Prostate gland (tissue), 2 donors: ENCODE measurements around the gene RNF26. TPM values are rescaled to one million over a fixed set of nuclear protein-coding genes. Genes with fewer than 3 reads are reported as not detected.

Source experiments
- DNase-seq: peaks from one replicate; pipeline ENCODE4 v3.0.0-alpha.2; 2019; ENCODE audit warnings: low spot score
- H3K27ac ChIP-seq, 2 donors: fragments of 200-600 bp; sonication (generic); 2 replicates each; pipeline ENCODE4 v1.5.1; 2017 to 2019
- H3K27me3 ChIP-seq: fragments of 200-600 bp; sonication (generic); replicated peaks from 2 replicates; pipeline ENCODE4 v1.5.1; 2019; ENCODE audit not compliant: insufficient read depth
- H3K36me3 ChIP-seq, 2 donors: fragments of 200-600 bp; sonication (generic); 1 replicate in 1 of 2; 2 replicates in 1 of 2; pipeline versions ENCODE4 v1.5.1 to v1.8.1; 2017 to 2019
- H3K4me1 ChIP-seq: fragments of 200-600 bp; sonication (generic); replicated peaks from 2 replicates; pipeline ENCODE4 v1.5.1; 2019
- H3K4me3 ChIP-seq, 2 donors: fragments of 200-600 bp; sonication (generic); 2 replicates each; pipeline ENCODE4 v1.5.1; 2017 to 2019
- H3K9me3 ChIP-seq: fragments of 200-600 bp; sonication (generic); 2 replicates; pipeline ENCODE4 v1.5.1; 2017
- POLR2A ChIP-seq: fragments of 450-650 bp; IDR thresholded peaks from one replicate; pipeline ENCODE4 v1.6.1; 2016; ENCODE audit warnings: antibody characterized with exemption, mild to moderate bottlenecking
- POLR2AphosphoS5 ChIP-seq: sonication (generic); formaldehyde crosslinking; IDR thresholded peaks from one replicate; pipeline ENCODE4 v1.6.1; 2017; ENCODE audit warnings: antibody characterized with exemption
- WGBS: methylation state at CpG from one replicate; pipeline ENCODE4 v1.1.5; 2018; 5-methylcytosine and 5-hydroxymethylcytosine counted together
- intact Hi-C: fragments of 100-400 bp; cut with DNase I; formaldehyde crosslinking; loops from one replicate; pipeline ENCODE4 v1.14.2; 2022
- total RNA-seq, 2 donors: library from RNA; depleted of rRNA; stranded (reverse); fragments of >200 nt; gene quantifications; one replicate each; pipeline ENCODE4 v1.1.0, GENCODE V29; 2016
- TF ChIP-seq, protein P1 (sequence below), 4 experiments: fragments of 200-600 bp in 2 of 4; fragments of 450-650 bp in 2 of 4; sonication (generic) in 2 of 4; IDR thresholded peaks; 1 replicate in 3 of 4; 2 replicates in 1 of 4; pipeline ENCODE4 v1.5.1; 2016 to 2019; ENCODE audit warnings: antibody characterized with exemption in 4 of 4, mild to moderate bottlenecking in 2 of 4, moderate library complexity in 2 of 4

RNF26 gene
- total RNA-seq, 2 donors from 2014 or later = 17.6 to 34.2 TPM

DNA sequence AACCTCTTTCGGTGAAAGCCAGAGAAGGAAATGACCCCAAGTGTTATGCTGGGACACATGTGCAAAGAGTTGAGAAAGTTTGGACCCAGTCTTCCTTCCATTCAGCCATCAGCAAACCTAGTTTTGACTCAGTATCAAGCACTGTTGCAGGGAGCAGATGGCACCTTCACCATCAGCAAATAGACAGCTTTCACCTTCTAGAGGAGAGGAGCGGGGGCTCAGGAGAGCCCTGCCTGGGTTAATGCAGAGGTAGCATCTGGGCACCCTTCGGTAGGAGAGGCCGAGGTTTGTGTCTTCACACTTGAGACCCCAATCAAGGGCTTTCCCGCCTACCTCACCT lies 28.4 kb downstream of the RNF26 start:
- 92% methylated on average over 5 of the region's 5 CpGs for WGBS
- Histone ChIP-seq H3K36me3 (no peaks in the 10 kb centered on the region), H3K27ac (peak overlapping the region in 1 of 2 donors; percentile 59), H3K27me3 (no peaks in the 10 kb centered on the region), H3K9me3 (no peaks in the 10 kb centered on the region), H3K4me1 (no peaks in the 10 kb centered on the region), H3K4me3 (no peak overlapping the region)
- TF ChIP-seq POLR2A = no peak
- TF ChIP-seq POLR2AphosphoS5 = no peak
- TF ChIP-seq, protein P1, sequence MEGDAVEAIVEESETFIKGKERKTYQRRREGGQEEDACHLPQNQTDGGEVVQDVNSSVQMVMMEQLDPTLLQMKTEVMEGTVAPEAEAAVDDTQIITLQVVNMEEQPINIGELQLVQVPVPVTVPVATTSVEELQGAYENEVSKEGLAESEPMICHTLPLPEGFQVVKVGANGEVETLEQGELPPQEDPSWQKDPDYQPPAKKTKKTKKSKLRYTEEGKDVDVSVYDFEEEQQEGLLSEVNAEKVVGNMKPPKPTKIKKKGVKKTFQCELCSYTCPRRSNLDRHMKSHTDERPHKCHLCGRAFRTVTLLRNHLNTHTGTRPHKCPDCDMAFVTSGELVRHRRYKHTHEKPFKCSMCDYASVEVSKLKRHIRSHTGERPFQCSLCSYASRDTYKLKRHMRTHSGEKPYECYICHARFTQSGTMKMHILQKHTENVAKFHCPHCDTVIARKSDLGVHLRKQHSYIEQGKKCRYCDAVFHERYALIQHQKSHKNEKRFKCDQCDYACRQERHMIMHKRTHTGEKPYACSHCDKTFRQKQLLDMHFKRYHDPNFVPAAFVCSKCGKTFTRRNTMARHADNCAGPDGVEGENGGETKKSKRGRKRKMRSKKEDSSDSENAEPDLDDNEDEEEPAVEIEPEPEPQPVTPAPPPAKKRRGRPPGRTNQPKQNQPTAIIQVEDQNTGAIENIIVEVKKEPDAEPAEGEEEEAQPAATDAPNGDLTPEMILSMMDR (IDR thresholded peaks at IDR 0.05) = no peak
- intact Hi-C loops = no loop called here
- DNase-seq = no peak

DNA sequence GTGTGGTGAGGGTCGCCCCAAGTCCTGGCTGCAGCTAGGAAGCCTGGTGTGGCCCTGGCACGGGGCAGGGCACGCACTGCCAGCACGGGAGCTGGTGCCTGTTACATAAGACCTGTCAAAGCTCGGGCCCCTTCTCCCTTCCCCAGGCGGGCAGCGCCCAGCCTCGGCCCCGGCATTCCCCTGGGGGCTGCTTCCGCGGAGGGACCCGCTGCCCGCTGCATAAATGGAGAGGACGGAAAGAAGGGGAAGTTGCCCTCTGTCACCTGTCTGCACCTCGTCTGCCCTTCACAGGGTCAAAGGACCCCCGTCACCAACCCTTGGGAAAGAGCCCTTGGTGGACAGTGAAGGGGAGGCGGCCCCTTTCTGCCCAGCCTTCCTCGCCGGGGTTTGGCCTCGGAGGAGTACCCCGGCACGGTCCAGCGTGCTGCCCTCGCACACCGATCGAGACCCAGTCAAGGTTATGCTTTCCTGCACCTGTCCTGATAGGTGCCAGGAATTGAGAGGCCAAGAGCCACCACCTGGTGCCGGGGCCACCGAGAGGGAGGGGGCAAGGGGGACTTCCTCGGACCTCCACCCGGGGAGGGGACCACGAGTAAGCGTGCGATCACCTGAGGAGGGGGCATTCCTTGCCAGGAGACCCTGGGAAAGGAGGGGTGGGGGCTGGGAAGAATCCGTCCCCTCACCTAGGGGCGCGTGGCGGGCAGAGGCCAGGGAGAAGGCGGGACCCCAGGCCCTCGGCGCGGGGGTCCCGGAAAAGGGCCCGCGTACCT lies 28.9 kb downstream of the RNF26 start:
- H3K36me3 ChIP-seq = no peaks in the 10 kb centered on the region
- intact Hi-C loops = no loop called here
- peak overlapping the region; percentile 59 to 69 for H3K27ac ChIP-seq
- TF ChIP-seq POLR2AphosphoS5 (no peak), POLR2A (no peak)
- TF ChIP-seq, protein P1 (IDR thresholded peaks at IDR 0.05) = no peak
- no peaks in the 10 kb centered on the region for H3K27me3 ChIP-seq
- H3K4me3 ChIP-seq = peak overlapping the region; percentile 30 to 37
- no peaks in the 10 kb centered on the region for H3K4me1 ChIP-seq
- WGBS = 58% methylated on average over 40 of the region's 44 CpGs
- no peak for DNase-seq
- H3K9me3 ChIP-seq = no peaks in the 10 kb centered on the region

- Histone ChIP-seq H3K4me1 (no peaks in the 10 kb centered on the region), H3K36me3 (no peaks in the 10 kb centered on the region), H3K4me3 (peak overlapping the region; percentile 30 to 37), H3K27ac (peak overlapping the region; percentile 59 to 69), H3K9me3 (no peaks in the 10 kb centered on the region), H3K27me3 (no peaks in the 10 kb centered on the region)
- TF ChIP-seq POLR2A = no peak
- no peak for TF ChIP-seq POLR2AphosphoS5
- TF ChIP-seq, protein P1 (IDR thresholded peaks at IDR 0.05) = no peak
- WGBS = 8% methylated on average over 25 of the region's 88 CpGs
- intact Hi-C loops = no loop called here
- no peak for DNase-seq
Observed at GRCh38 chr11:119363851-119364590, 29.7 kb downstream of the RNF26 start.

DNA sequence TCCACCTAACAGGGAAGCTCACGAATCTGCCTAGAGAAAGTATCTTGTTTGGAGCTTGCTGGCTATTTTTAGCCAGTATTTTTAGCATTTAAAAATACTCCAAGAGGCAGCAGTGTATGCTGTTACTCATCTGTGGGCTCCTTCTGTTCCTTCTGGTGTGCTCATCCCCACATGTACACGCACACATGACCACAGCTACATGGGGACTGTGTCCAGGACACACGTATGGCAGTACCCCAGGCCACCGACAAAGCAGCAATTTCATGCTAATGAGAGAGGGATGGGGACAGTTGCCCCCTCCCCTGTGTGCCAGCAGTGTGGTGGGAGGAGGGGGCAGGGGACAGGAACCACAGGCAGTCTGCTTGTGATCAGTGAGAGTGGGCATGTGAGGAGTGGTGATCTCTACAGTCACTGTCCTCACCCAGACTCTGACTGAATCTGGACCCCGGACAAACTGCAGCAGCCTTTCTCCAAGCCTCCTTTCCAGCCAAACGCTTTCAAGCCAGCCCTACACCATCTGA lies 30.8 kb downstream of the RNF26 start:
- 67% methylated on average over 6 of the region's 6 CpGs for WGBS
- intact Hi-C loops = no loop called here
- Histone ChIP-seq H3K27ac (no peak overlapping the region), H3K27me3 (no peaks in the 10 kb centered on the region), H3K36me3 (no peaks in the 10 kb centered on the region), H3K9me3 (no peaks in the 10 kb centered on the region), H3K4me3 (no peak overlapping the region), H3K4me1 (no peaks in the 10 kb centered on the region)
- TF ChIP-seq POLR2A = no peak
- TF ChIP-seq POLR2AphosphoS5 = peak; percentile 41
- no peak for DNase-seq

- Histone ChIP-seq H3K27ac (no peak overlapping the region), H3K4me1 (no peaks in the 10 kb centered on the region)
- intact Hi-C loops = no loop called here
Observed at GRCh38 chr11:119366690-119367620, 32.6 kb downstream of the RNF26 start.

More at GRCh38 chr11:119366690-119367620, 32.6 kb downstream of the RNF26 start:
- Histone ChIP-seq H3K4me3 (no peak overlapping the region), H3K9me3 (no peaks in the 10 kb centered on the region), H3K36me3 (no peaks in the 10 kb centered on the region), H3K27me3 (no peaks in the 10 kb centered on the region)
- 72% methylated on average over 11 of the region's 11 CpGs for WGBS
- TF ChIP-seq, protein P1 (IDR thresholded peaks at IDR 0.05) = no peak
- TF ChIP-seq POLR2A (no peak), POLR2AphosphoS5 (no peak)
- DNase-seq = no peak
